HEK293 (cell line): ENCODE measurements around the gene GRB14.

Experiments used
- CTCF ChIP-seq: fragments of 450-650 bp; formaldehyde crosslinking; IDR thresholded peaks from 2 replicates; pipeline ENCODE4 v1.5.1; 2016; ENCODE audit warnings: missing biosample characterization, missing genetic modification characterization
- PRDM1 ChIP-seq: fragments of 450-650 bp; formaldehyde crosslinking; IDR thresholded peaks from 2 replicates; pipeline ENCODE4; 2016; ENCODE audit warnings: missing biosample characterization, missing genetic modification characterization

- TF ChIP-seq CTCF (tag by site-specific recombination), result no peak
- TF ChIP-seq PRDM1 (tag by site-specific recombination), result no peak
These were observed 58.6 kb downstream of the GRB14 start for GRCh38 chr2:164562666-164563065.
